Ishikawa (cell line): ENCODE data around the gene MINDY1.

Source experiments
- CEBPB ChIP-seq: IDR thresholded peaks from 2 replicates; pipeline ENCODE4 v1.6.1; 2012
- CREB1 ChIP-seq: IDR thresholded peaks from 2 replicates; pipeline ENCODE4 v1.6.1; 2012; ENCODE audit warnings: low read depth
- EGR1 ChIP-seq: IDR thresholded peaks from 2 replicates; pipeline ENCODE4 v1.6.1; 2012
- EP300 ChIP-seq: IDR thresholded peaks from 2 replicates; pipeline ENCODE4 v1.6.1; 2012; ENCODE audit warnings: borderline replicate concordance
- FOXM1 ChIP-seq: IDR thresholded peaks from 2 replicates; pipeline ENCODE4 v1.6.1; 2012; ENCODE audit warnings: low read depth, borderline replicate concordance
- MAX ChIP-seq: IDR thresholded peaks from 2 replicates; pipeline ENCODE4 v1.6.1; 2012
- NFIC ChIP-seq: IDR thresholded peaks from 2 replicates; pipeline ENCODE4 v1.6.1; 2012
- RAD21 ChIP-seq: IDR thresholded peaks from 2 replicates; pipeline ENCODE4 v1.6.1; 2012; ENCODE audit warnings: low read depth
- TAF1 ChIP-seq: IDR thresholded peaks from 2 replicates; pipeline ENCODE4 v1.6.1; 2012; ENCODE audit warnings: low read depth, mild to moderate bottlenecking
- TCF12 ChIP-seq: IDR thresholded peaks from 2 replicates; pipeline ENCODE4 v1.6.1; 2012; ENCODE audit warnings: low read depth
- TEAD4 ChIP-seq: IDR thresholded peaks from 2 replicates; pipeline ENCODE4 v1.6.1; 2012
- USF1 ChIP-seq: IDR thresholded peaks from 2 replicates; pipeline ENCODE4 v1.6.1; 2012
- YY1 ChIP-seq: IDR thresholded peaks from 2 replicates; pipeline ENCODE4 v1.6.1; 2012; ENCODE audit warnings: low read depth
- ZBTB7A ChIP-seq: IDR thresholded peaks from 2 replicates; pipeline ENCODE4 v1.6.1; 2012; ENCODE audit warnings: low read depth
- TF ChIP-seq, protein P1 (sequence below): IDR thresholded peaks from 2 replicates; pipeline ENCODE4 v1.6.1; 2012; ENCODE audit warnings: low read depth, mild to moderate bottlenecking

The MINDY1 gene

DNA sequence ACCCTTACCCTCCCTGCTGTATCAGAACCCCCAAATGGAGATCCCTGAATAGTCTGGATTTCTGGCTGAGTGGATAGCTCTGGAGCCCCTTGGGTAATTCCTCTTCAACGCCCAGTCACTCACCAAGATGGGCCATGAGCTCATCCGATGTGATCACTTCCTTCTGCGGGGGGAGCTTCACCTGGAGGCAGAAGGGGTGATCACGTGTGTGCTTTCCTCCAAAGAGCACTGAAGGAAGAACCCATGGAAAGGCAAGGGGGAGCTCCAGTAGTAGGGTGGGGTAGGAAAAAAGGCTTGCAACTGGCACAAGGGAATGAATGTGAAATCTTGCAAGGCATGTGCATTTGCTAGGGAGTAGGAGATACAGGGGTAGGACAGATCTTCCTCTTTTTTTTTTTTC, 5.1 kb downstream of the MINDY1 start:
- TF ChIP-seq YY1 (no peak), CREB1 (no peak), NFIC (no peak), MAX (no peak), FOXM1 (no peak), ZBTB7A (no peak), EP300 (no peak), USF1 (no peak), RAD21 (no peak), TAF1 (no peak), CEBPB (no peak), EGR1 (no peak), TEAD4 (no peak), TCF12 (no peak)
- TF ChIP-seq, protein P1, sequence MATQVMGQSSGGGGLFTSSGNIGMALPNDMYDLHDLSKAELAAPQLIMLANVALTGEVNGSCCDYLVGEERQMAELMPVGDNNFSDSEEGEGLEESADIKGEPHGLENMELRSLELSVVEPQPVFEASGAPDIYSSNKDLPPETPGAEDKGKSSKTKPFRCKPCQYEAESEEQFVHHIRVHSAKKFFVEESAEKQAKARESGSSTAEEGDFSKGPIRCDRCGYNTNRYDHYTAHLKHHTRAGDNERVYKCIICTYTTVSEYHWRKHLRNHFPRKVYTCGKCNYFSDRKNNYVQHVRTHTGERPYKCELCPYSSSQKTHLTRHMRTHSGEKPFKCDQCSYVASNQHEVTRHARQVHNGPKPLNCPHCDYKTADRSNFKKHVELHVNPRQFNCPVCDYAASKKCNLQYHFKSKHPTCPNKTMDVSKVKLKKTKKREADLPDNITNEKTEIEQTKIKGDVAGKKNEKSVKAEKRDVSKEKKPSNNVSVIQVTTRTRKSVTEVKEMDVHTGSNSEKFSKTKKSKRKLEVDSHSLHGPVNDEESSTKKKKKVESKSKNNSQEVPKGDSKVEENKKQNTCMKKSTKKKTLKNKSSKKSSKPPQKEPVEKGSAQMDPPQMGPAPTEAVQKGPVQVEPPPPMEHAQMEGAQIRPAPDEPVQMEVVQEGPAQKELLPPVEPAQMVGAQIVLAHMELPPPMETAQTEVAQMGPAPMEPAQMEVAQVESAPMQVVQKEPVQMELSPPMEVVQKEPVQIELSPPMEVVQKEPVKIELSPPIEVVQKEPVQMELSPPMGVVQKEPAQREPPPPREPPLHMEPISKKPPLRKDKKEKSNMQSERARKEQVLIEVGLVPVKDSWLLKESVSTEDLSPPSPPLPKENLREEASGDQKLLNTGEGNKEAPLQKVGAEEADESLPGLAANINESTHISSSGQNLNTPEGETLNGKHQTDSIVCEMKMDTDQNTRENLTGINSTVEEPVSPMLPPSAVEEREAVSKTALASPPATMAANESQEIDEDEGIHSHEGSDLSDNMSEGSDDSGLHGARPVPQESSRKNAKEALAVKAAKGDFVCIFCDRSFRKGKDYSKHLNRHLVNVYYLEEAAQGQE, result no peak

GRCh38 chr1:151000408-151000807, 6.3 kb downstream of the MINDY1 start:
- TF ChIP-seq EP300, result no peak
- no peak for TF ChIP-seq RAD21
- no peak for TF ChIP-seq FOXM1
- TF ChIP-seq TCF12, result no peak
- no peak for TF ChIP-seq TAF1
- TF ChIP-seq YY1, result no peak
- no peak for TF ChIP-seq MAX
- no peak for TF ChIP-seq TEAD4
- TF ChIP-seq EGR1, result no peak
- TF ChIP-seq USF1, result no peak
- TF ChIP-seq, protein P1, result no peak
- no peak for TF ChIP-seq NFIC
- no peak for TF ChIP-seq ZBTB7A
- TF ChIP-seq CREB1, result no peak
- no peak for TF ChIP-seq CEBPB

- TF ChIP-seq YY1 (no peak), TEAD4 (no peak), CREB1 (no peak), TAF1 (no peak), RAD21 (no peak), MAX (no peak), CEBPB (no peak), EGR1 (no peak), ZBTB7A (no peak), EP300 (no peak), FOXM1 (no peak), NFIC (no peak), TCF12 (no peak), USF1 (no peak)
- TF ChIP-seq, protein P1, result no peak
Measured at GRCh38 chr1:150999926-151000325, 6.8 kb downstream of the MINDY1 start.

- TF ChIP-seq CEBPB (no peak), RAD21 (no peak), USF1 (no peak), CREB1 (no peak), YY1 (no peak), TAF1 (no peak), FOXM1 (no peak), EGR1 (no peak), TCF12 (no peak), MAX (no peak), NFIC (no peak), EP300 (no peak), TEAD4 (no peak), ZBTB7A (no peak)
- TF ChIP-seq, protein P1, result no peak
Measured at GRCh38 chr1:150999051-150999674, 7.5 kb downstream of the MINDY1 start.
